HepG2 (cell line): ENCODE measurements around the gene CST3. TPM values are rescaled to one million over a fixed set of nuclear protein-coding genes. Genes with fewer than 3 reads are reported as not detected.

ENCODE experiments used
- ATF7 ChIP-seq, 2 experiments: fragments of 450-650 bp in 1 of 2; sonication (generic) in 1 of 2; formaldehyde crosslinking in 1 of 2; IDR thresholded peaks; 2 replicates each; pipeline versions ENCODE4 v1.4.0 to v1.6.1; 2016 to 2020; ENCODE audit warnings: antibody characterized with exemption in 1 of 2, mild to moderate bottlenecking in 1 of 2, missing genetic modification reagents in 1 of 2
- ATRX ChIP-seq: sonication (generic); formaldehyde crosslinking; IDR thresholded peaks from 2 replicates; pipeline ENCODE4 v1.4.0; 2020; ENCODE audit warnings: missing genetic modification reagents, borderline replicate concordance
- CCAR2 ChIP-seq: fragments of 200-400 bp; formaldehyde crosslinking; optimal IDR thresholded peaks from 2 replicates; pipeline ENCODE3; 2018; ENCODE audit warnings: low read depth, mild to moderate bottlenecking, low read length, moderate library complexity
- EEA1 ChIP-seq: sonication (generic); formaldehyde crosslinking; IDR thresholded peaks from 2 replicates; pipeline ENCODE4 v1.5.1; 2020; ENCODE audit warnings: mild to moderate bottlenecking, missing genetic modification reagents, borderline replicate concordance
- ETV5 ChIP-seq: IDR thresholded peaks from 2 replicates; pipeline ENCODE4 v1.6.1; 2018; ENCODE audit warnings: missing biosample characterization, missing genetic modification reagents, inconsistent platforms, borderline replicate concordance
- KDM1A ChIP-seq: IDR thresholded peaks from 2 replicates; pipeline ENCODE4 v1.6.1; 2016; ENCODE audit warnings: missing compliant biosample characterization
- MAX ChIP-seq: IDR thresholded peaks from 2 replicates; pipeline ENCODE4 v1.6.1; 2012; ENCODE audit warnings: inconsistent platforms
- MXD4 ChIP-seq: IDR thresholded peaks from 2 replicates; pipeline ENCODE4 v1.6.1; 2016; ENCODE audit warnings: mild to moderate bottlenecking, missing biosample characterization, missing genetic modification reagents
- NFE2 ChIP-seq: sonication (generic); formaldehyde crosslinking; IDR thresholded peaks from 2 replicates; pipeline ENCODE4 v1.4.0; 2020; ENCODE audit warnings: missing genetic modification reagents
- PITX1 ChIP-seq: sonication (generic); formaldehyde crosslinking; IDR thresholded peaks from 2 replicates; pipeline ENCODE4 v1.5.1; 2020; ENCODE audit warnings: mild to moderate bottlenecking, missing genetic modification reagents
- PTBP1 ChIP-seq: fragments of 200-400 bp; formaldehyde crosslinking; IDR thresholded peaks from 2 replicates; pipeline ENCODE4 v1.6.1; 2018; ENCODE audit warnings: low read length, low read depth; ENCODE audit not compliant: poor library complexity, severe bottlenecking
- SP2 ChIP-seq: sonication (generic); formaldehyde crosslinking; IDR thresholded peaks from 2 replicates; pipeline ENCODE4 v1.5.1; 2020; ENCODE audit warnings: mild to moderate bottlenecking, missing genetic modification reagents
- TAF15 ChIP-seq: fragments of 200-400 bp; formaldehyde crosslinking; IDR thresholded peaks from one replicate; pipeline ENCODE4 v1.6.1; 2018; ENCODE audit warnings: mild to moderate bottlenecking, low read depth, low read length; ENCODE audit not compliant: poor library complexity, severe bottlenecking
- YEATS4 ChIP-seq: sonication (generic); formaldehyde crosslinking; IDR thresholded peaks from 2 replicates; pipeline ENCODE4 v1.4.0; 2020; ENCODE audit warnings: missing genetic modification reagents, borderline replicate concordance
- ZBTB42 ChIP-seq: sonication (generic); formaldehyde crosslinking; IDR thresholded peaks from 2 replicates; pipeline ENCODE4 v1.5.0; 2020; ENCODE audit warnings: mild to moderate bottlenecking, missing genetic modification reagents
- ZFP91 ChIP-seq: sonication (generic); formaldehyde crosslinking; IDR thresholded peaks from 2 replicates; pipeline ENCODE4 v1.9.0; 2022; ENCODE audit warnings: missing genetic modification reagents, mild to moderate bottlenecking, borderline replicate concordance
- ZNF207 ChIP-seq: fragments of 450-650 bp; IDR thresholded peaks from 2 replicates; pipeline ENCODE4 v1.6.1; 2016; ENCODE audit warnings: antibody characterized with exemption, borderline replicate concordance
- ZNF33A ChIP-seq: sonication (generic); formaldehyde crosslinking; IDR thresholded peaks from 2 replicates; pipeline ENCODE4 v1.5.1; 2020; ENCODE audit warnings: missing genetic modification reagents, mild to moderate bottlenecking, moderate library complexity, borderline replicate concordance
- ZNF33B ChIP-seq: sonication (generic); formaldehyde crosslinking; IDR thresholded peaks from 2 replicates; pipeline ENCODE4 v1.5.1; 2020; ENCODE audit warnings: mild to moderate bottlenecking, missing genetic modification reagents
- ZNF550 ChIP-seq: sonication (generic); formaldehyde crosslinking; IDR thresholded peaks from 2 replicates; pipeline ENCODE4 v1.4.0; 2020; ENCODE audit warnings: mild to moderate bottlenecking, missing genetic modification reagents, borderline replicate concordance
- ZNF615 ChIP-seq: sonication (generic); formaldehyde crosslinking; IDR thresholded peaks from 2 replicates; pipeline ENCODE4 v1.5.0; 2020; ENCODE audit warnings: mild to moderate bottlenecking, missing genetic modification reagents, borderline replicate concordance
- ZNF619 ChIP-seq: sonication (generic); formaldehyde crosslinking; IDR thresholded peaks from 2 replicates; pipeline ENCODE4 v1.4.0; 2020; ENCODE audit warnings: mild to moderate bottlenecking, missing genetic modification reagents
- ZNF652 ChIP-seq: IDR thresholded peaks from 2 replicates; pipeline ENCODE4 v1.6.1; 2016; ENCODE audit warnings: low read depth, borderline replicate concordance
- ZNF713 ChIP-seq: sonication (generic); formaldehyde crosslinking; IDR thresholded peaks from 2 replicates; pipeline ENCODE4 v1.4.0; 2020; ENCODE audit warnings: mild to moderate bottlenecking, missing genetic modification reagents
- ZNF720 ChIP-seq: sonication (generic); formaldehyde crosslinking; IDR thresholded peaks from 2 replicates; pipeline ENCODE4 v1.4.0; 2020; ENCODE audit warnings: missing genetic modification reagents
- polyA plus RNA-seq, 8 experiments: library from polyadenylated mRNA; depleted of rRNA in 3 of 8; stranded (reverse) in 7 of 8; unstranded in 1 of 8; fragments of >200 nt; fragmentation: Illumina TruSeq in 4 of 8; extraction: Trizol in 4 of 8; gene quantifications; 2 replicates each; pipeline versions ENCODE4 v1.2.1 to v1.2.3, GENCODE V29; 2011 to 2016; ENCODE audit warnings: low read depth in 4 of 8, missing spikeins in 1 of 8, mixed read lengths in 1 of 8; ENCODE audit not compliant: insufficient read depth in 1 of 8
- total RNA-seq, 5 experiments: library from RNA; depleted of rRNA; stranded (reverse); fragments of >200 nt; fragmentation: Illumina TruSeq; extraction: Trizol; gene quantifications; 2 replicates each; pipeline ENCODE4 v1.2.3, GENCODE V29; 2016; ENCODE audit warnings: low read depth in 1 of 5
- TF ChIP-seq, protein P1 (sequence below): sonication (generic); formaldehyde crosslinking; IDR thresholded peaks from 2 replicates; pipeline ENCODE4 v1.4.0; 2020; ENCODE audit warnings: missing genetic modification reagents
- TF ChIP-seq, protein P2 (sequence below): IDR thresholded peaks from 2 replicates; pipeline ENCODE4 v1.6.1; 2018; ENCODE audit warnings: missing genetic modification reagents, mild to moderate bottlenecking, missing compliant biosample characterization

Gene CST3
- total and polyA plus RNA-seq, 2 of the 13 experiments (the other 11 are each of a cell fraction or from before 2014, with no cell fraction given), result 690 to 1,005 TPM

DNA sequence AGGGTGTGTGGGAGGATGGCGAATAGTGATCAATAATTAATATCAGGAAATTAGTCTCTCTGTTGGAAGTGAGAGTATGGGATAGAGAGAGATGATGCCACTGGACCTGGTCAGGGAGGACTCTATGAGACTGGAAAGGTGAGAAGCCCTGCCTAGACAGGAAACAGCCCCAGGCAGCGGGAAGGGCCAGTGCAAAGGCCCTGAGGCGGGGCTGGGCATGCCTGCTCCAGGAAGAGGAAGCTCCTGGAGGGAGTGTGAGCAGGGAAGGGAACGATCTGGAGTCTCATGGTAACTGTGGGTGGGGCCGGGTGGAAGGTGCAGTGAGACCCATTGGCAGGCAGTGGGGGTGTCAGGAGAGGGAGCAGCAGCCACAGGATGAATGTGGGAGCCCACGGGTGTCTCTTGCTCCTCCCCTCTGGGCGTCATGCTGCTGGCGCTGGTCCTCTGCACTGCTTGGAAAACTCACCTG, 1.8 kb upstream of the CST3 start (continued):
- no peak; the same call in 1 of the 2 replicates for TF ChIP-seq MXD4 (CRISPR knock-in tag)
- no peak for TF ChIP-seq ZNF720 (CRISPR knock-in tag)
- no peak for TF ChIP-seq SP2 (CRISPR knock-in tag)
- no peak for TF ChIP-seq CCAR2
- no peak for TF ChIP-seq TAF15
- TF ChIP-seq ZNF619 (CRISPR knock-in tag), result no peak
- TF ChIP-seq, protein P1, sequence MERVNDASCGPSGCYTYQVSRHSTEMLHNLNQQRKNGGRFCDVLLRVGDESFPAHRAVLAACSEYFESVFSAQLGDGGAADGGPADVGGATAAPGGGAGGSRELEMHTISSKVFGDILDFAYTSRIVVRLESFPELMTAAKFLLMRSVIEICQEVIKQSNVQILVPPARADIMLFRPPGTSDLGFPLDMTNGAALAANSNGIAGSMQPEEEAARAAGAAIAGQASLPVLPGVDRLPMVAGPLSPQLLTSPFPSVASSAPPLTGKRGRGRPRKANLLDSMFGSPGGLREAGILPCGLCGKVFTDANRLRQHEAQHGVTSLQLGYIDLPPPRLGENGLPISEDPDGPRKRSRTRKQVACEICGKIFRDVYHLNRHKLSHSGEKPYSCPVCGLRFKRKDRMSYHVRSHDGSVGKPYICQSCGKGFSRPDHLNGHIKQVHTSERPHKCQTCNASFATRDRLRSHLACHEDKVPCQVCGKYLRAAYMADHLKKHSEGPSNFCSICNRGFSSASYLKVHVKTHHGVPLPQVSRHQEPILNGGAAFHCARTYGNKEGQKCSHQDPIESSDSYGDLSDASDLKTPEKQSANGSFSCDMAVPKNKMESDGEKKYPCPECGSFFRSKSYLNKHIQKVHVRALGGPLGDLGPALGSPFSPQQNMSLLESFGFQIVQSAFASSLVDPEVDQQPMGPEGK (CRISPR knock-in tag), result peak; percentile 15
- TF ChIP-seq ZNF652 (CRISPR knock-in tag), result no peak
- TF ChIP-seq NFE2 (CRISPR knock-in tag), result no peak
- TF ChIP-seq MAX, result peak; percentile 66
- 0 out of 2 replicates have a peak, but pooled peaks have one; percentile 11 for TF ChIP-seq ZFP91
- no peak for TF ChIP-seq YEATS4 (CRISPR knock-in tag)
- peak; percentile 95 for TF ChIP-seq EEA1 (CRISPR knock-in tag)
- TF ChIP-seq, protein P2, sequence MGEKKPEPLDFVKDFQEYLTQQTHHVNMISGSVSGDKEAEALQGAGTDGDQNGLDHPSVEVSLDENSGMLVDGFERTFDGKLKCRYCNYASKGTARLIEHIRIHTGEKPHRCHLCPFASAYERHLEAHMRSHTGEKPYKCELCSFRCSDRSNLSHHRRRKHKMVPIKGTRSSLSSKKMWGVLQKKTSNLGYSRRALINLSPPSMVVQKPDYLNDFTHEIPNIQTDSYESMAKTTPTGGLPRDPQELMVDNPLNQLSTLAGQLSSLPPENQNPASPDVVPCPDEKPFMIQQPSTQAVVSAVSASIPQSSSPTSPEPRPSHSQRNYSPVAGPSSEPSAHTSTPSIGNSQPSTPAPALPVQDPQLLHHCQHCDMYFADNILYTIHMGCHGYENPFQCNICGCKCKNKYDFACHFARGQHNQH, result no peak
- 0 out of 2 replicates have a peak, but pooled peaks have one; percentile 39 for TF ChIP-seq ZNF550 (CRISPR knock-in tag)
- peak; percentile 67; the same call in 1 of the 2 replicates for TF ChIP-seq ETV5 (CRISPR knock-in tag)
- no peak for TF ChIP-seq ATF7 (IDR thresholded peaks at IDR 0.05)
- no peak for TF ChIP-seq ATF7 (CRISPR knock-in tag; IDR thresholded peaks at IDR 0.05)
- TF ChIP-seq PITX1 (CRISPR knock-in tag), result 0 out of 2 replicates have a peak, but pooled peaks have one; percentile 23
- no peak for TF ChIP-seq ZBTB42
- 0 out of 2 replicates have a peak, but pooled peaks have one; percentile 47 for TF ChIP-seq ZNF713 (CRISPR knock-in tag)
- TF ChIP-seq ATRX, result no peak
- peak; percentile 87 for TF ChIP-seq PTBP1
- TF ChIP-seq KDM1A (CRISPR knock-in tag), result peak; percentile 97
- no peak for TF ChIP-seq ZNF33A
- no peak for TF ChIP-seq ZNF33B (CRISPR knock-in tag)
- TF ChIP-seq ZNF615, result no peak
- no peak for TF ChIP-seq ZNF207
